Measurements from ENCODE around the gene MLLT3. TPM values are rescaled to one million over a fixed set of nuclear protein-coding genes. Genes with fewer than 3 reads are reported as not detected.

The MLLT3 gene
- total RNA-seq, 4 donors from 2014 or later, result 10.2 to 15.3 (median 14.5) TPM

- 12 to 21% methylated on average over 2 of the region's 2 CpGs for WGBS, 2 donors
- Histone ChIP-seq H3K4me1 (peaks cover 0 to 56% (median 5%) of the 10 kb centered on the region in 4 donors), H3K9me3 (no peaks in the 10 kb centered on the region), H3K4me3 (no peak overlapping the region), H3K27ac (no peak overlapping the region), H3K27me3 (no peaks in the 10 kb centered on the region), H3K36me3 (no peaks in the 10 kb centered on the region)
- no peak for DNase-seq (ENCODE audit: low spot score in 2 of 2)
- TF ChIP-seq CTCF (IDR thresholded peaks at IDR 0.05), result no peak
Measured at GRCh38 chr9:20606652-20607051, 15.6 kb downstream of the MLLT3 start.

- no peak for DNase-seq (ENCODE audit: low spot score in 2 of 2)
- WGBS, 2 donors, result 35 to 46% methylated on average over 5 of the region's 5 CpGs
- Histone ChIP-seq H3K27me3 (no peaks in the 10 kb centered on the region), H3K36me3 (no peaks in the 10 kb centered on the region), H3K4me3 (peak overlapping the region in 1 of 4 donors; percentile 27), H3K4me1 (peaks cover 0 to 54% (median 5%) of the 10 kb centered on the region in 4 donors), H3K9me3 (no peaks in the 10 kb centered on the region), H3K27ac (peak overlapping the region in 2 of 4 donors; percentile 1 to 33)
- TF ChIP-seq POLR2A (IDR thresholded peaks at IDR 0.05), result no peak
- TF ChIP-seq EP300 (IDR thresholded peaks at IDR 0.05), result no peak
- no peak for TF ChIP-seq CTCF (IDR thresholded peaks at IDR 0.05)
Measured at GRCh38 chr9:20604562-20604961, 17.7 kb downstream of the MLLT3 start.

- 80 to 81% methylated on average over 5 of the region's 5 CpGs for WGBS, 2 donors
- Histone ChIP-seq H3K4me3 (no peak overlapping the region), H3K36me3 (no peaks in the 10 kb centered on the region), H3K27ac (no peak overlapping the region), H3K4me1 (peaks cover 0 to 54% (median 5%) of the 10 kb centered on the region in 4 donors), H3K27me3 (no peaks in the 10 kb centered on the region), H3K9me3 (no peaks in the 10 kb centered on the region)
- TF ChIP-seq CTCF (IDR thresholded peaks at IDR 0.05) (no peak), POLR2A (IDR thresholded peaks at IDR 0.05) (no peak), EP300 (IDR thresholded peaks at IDR 0.05) (no peak)
- no peak for DNase-seq (ENCODE audit: low spot score in 2 of 2)
Measured at GRCh38 chr9:20603524-20604268, 18.6 kb downstream of the MLLT3 start.

GRCh38 chr9:20601292-20601691 lies 21.0 kb downstream of the MLLT3 start:
- Histone ChIP-seq H3K4me3 (no peak overlapping the region), H3K36me3 (no peaks in the 10 kb centered on the region), H3K27me3 (no peaks in the 10 kb centered on the region), H3K9me3 (no peaks in the 10 kb centered on the region), H3K4me1 (peaks cover 0 to 49% (median 3%) of the 10 kb centered on the region in 4 donors), H3K27ac (no peak overlapping the region)
- no peak for DNase-seq (ENCODE audit: low spot score in 2 of 2)
- TF ChIP-seq POLR2A (IDR thresholded peaks at IDR 0.05), result no peak
- no peak for TF ChIP-seq CTCF (IDR thresholded peaks at IDR 0.05)
- no peak for TF ChIP-seq EP300 (IDR thresholded peaks at IDR 0.05)
- 83 to 84% methylated on average over 1 of the region's 1 CpG for WGBS, 2 donors

- peaks cover 0 to 32% (median 3%) of the 10 kb centered on the region in 4 donors for H3K4me1 ChIP-seq
- DNase-seq (ENCODE audit: low spot score in 2 of 2), result no peak
- no peak overlapping the region for H3K27ac ChIP-seq
- H3K36me3 ChIP-seq, result no peaks in the 10 kb centered on the region
- no peaks in the 10 kb centered on the region for H3K27me3 ChIP-seq
- 92 to 96% methylated on average over 3 of the region's 3 CpGs for WGBS, 2 donors
- TF ChIP-seq POLR2A (IDR thresholded peaks at IDR 0.05) (no peak), EP300 (IDR thresholded peaks at IDR 0.05) (no peak), CTCF (IDR thresholded peaks at IDR 0.05) (no peak)
- H3K9me3 ChIP-seq, result no peaks in the 10 kb centered on the region
- H3K4me3 ChIP-seq, result no peak overlapping the region
Measured at GRCh38 chr9:20599195-20599594, 23.1 kb downstream of the MLLT3 start.
